Left cardiac atrium (tissue), 4 donors: ENCODE measurements around the gene ZNRF2. TPM values are rescaled to one million over a fixed set of nuclear protein-coding genes. Genes with fewer than 3 reads are reported as not detected.

ENCODE experiments used
- ATAC-seq, 2 donors: fragments of 200-7000 bp; cut with Tn5 transposase; one replicate each; pipeline ENCODE4 v1.9.1; 2020; ENCODE audit warnings: mild to moderate bottlenecking in 2 of 2, moderate library complexity in 2 of 2
- DNase-seq: peaks from one replicate; pipeline ENCODE4 v3.0.0-alpha.2; 2020
- intact Hi-C, 2 donors: fragments of 100-400 bp; cut with DNase I; formaldehyde crosslinking; loops; one replicate each; pipeline versions ENCODE4 v1.14.1 to v1.15.1; 2022 to 2023
- long read RNA-seq: library from polyadenylated mRNA; unstranded; transcript quantifications from one replicate; pipeline ENCODE4 v2.0.0, GENCODE V29; 2021
- total RNA-seq, 2 donors: library from RNA; stranded (reverse); fragmentation: NEBNext Ultra II Directional; extraction: Animal tissue kit (Norgen Biotek cat#: 25700); gene quantifications; one replicate each; pipeline ENCODE4 v1.2.1, GENCODE V29; 2021
- donor health status: DM: no; HTN: yes; CAD: no.
- donor health status: DM: no; HTN: yes; CAD: no; lungs with severe emphysema.
- donor health status: DM: yes; HTN: yes; CAD: no.
- donor health status: Dilated cardiomyopathy.

Gene ZNRF2
- total RNA-seq = 10 to 100 TPM in 1 of 2 donors, 1 to 10 TPM in 1; 7.7 to 10.2 TPM
- long read RNA-seq = 0 reads

GRCh38 chr7:30284298-30285066 lies at the start of gene ZNRF2:
ZNRF2 (plus strand) TSS chr7:30284597; CDS start chr7:30285358, 761 bp downstream.
- ATAC-seq (peak; percentile 93 to 97), DNase-seq (peak; percentile 99)
- intact Hi-C loops = no loop called here

- ATAC-seq = peak in 1 of 2 donors; percentile 78
- intact Hi-C loops = no loop called here
- no peak for DNase-seq
Measured at GRCh38 chr7:30237271-30237695, 47.1 kb upstream of the ZNRF2 start.

DNA sequence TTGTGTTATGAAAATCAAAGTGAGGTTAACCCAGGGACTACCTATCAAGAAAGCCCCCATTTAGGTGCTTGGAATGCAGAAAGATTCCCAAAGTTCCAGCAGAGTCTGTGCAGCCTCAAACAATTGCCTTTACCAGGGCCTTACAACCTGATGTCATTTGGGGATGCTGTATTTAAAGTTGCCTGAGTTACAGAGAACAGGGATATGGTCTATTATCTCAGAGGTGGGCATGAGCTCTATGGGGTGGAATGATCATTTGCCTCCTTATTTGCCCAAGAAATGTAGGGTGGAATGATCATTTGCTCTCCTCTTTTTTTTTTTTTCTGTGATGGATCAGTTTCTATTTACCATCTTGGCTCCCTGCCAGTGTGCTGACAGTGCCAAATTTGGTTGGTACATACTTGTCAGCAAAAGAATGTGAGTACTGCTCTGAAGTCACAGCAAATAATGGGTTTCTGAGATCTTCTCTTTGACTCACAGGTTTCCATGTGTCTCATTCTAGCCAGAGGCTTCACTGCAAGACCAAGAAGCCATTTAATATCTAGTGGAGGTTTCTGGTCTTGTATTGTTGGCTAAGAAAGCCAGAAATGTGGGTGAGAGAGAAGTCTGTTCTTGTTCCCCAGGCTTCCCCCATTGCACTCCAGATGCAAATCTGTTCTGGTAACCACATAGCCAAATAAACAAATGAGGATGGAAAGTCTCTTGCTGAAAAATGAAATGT lies 45.5 kb upstream of the ZNRF2 start:
- DNase-seq (peak; percentile 45), ATAC-seq (peak in 1 of 2 donors; percentile 66)
- intact Hi-C loops = no loop called here

- intact Hi-C loops = loop anchor here in 1 of 2 donors (10.0 kb wide), 1 partner anchor 65 kb away; no protein-coding TSS in a partner anchor
- DNase-seq (no peak), ATAC-seq (peak; percentile 55 to 92)
Measured at GRCh38 chr7:30240106-30240800, 44.1 kb upstream of the ZNRF2 start.

- intact Hi-C loops = loop anchor here in 1 of 2 donors (10.0 kb wide), 1 partner anchor 67 kb away; no protein-coding TSS in a partner anchor
- no peak for ATAC-seq
- no peak for DNase-seq
Measured at GRCh38 chr7:30241767-30242166, 42.6 kb upstream of the ZNRF2 start.

DNA sequence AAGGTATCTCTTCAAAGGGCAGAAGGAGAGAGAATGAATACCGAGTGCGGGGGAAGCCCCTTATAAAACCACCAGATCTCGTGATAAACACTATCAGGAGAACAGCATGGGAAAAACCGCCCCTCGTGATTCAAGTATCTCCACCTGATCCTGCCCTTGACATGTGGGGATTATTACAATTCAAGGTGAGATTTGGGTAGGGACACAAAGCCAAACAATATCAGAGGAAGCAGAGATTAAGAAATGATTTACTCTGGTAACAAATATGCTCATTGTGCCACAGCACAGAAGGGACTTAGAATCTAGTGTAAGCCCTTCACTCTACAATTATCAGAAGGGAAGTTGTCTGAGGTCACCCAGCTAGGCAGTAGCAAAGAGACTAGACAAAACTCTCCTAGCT lies 40.1 kb upstream of the ZNRF2 start:
- DNase-seq (no peak), ATAC-seq (no peak)
- intact Hi-C loops = loop anchor here in 1 of 2 donors (10.0 kb wide), 1 partner anchor 70 kb away; no protein-coding TSS in a partner anchor

GRCh38 chr7:30245913-30246312 lies 38.5 kb upstream of the ZNRF2 start:
- no peak for DNase-seq
- ATAC-seq = no peak
- intact Hi-C loops = loop anchor here in 1 of 2 donors (10.0 kb wide), 1 partner anchor 71 kb away; no protein-coding TSS in a partner anchor

- ATAC-seq = peak; percentile 38 to 51
- DNase-seq = no peak
- intact Hi-C loops = loop anchor here in 1 of 2 donors (10.0 kb wide), 1 partner anchor 72 kb away; no protein-coding TSS in a partner anchor
Measured at GRCh38 chr7:30246392-30246791, 38.0 kb upstream of the ZNRF2 start.

GRCh38 chr7:30247541-30248401 lies 36.6 kb upstream of the ZNRF2 start:
- no peak for DNase-seq
- intact Hi-C loops = loop anchor here in 1 of 2 donors (10.0 kb wide), 1 partner anchor 73 kb away; no protein-coding TSS in a partner anchor
- no peak for ATAC-seq

- DNase-seq (no peak), ATAC-seq (peak in 1 of 2 donors; percentile 25)
- intact Hi-C loops = loop anchor here in 1 of 2 donors (10.0 kb wide), 1 partner anchor 75 kb away; no protein-coding TSS in a partner anchor
Measured at GRCh38 chr7:30249316-30249715, 35.1 kb upstream of the ZNRF2 start.

DNA sequence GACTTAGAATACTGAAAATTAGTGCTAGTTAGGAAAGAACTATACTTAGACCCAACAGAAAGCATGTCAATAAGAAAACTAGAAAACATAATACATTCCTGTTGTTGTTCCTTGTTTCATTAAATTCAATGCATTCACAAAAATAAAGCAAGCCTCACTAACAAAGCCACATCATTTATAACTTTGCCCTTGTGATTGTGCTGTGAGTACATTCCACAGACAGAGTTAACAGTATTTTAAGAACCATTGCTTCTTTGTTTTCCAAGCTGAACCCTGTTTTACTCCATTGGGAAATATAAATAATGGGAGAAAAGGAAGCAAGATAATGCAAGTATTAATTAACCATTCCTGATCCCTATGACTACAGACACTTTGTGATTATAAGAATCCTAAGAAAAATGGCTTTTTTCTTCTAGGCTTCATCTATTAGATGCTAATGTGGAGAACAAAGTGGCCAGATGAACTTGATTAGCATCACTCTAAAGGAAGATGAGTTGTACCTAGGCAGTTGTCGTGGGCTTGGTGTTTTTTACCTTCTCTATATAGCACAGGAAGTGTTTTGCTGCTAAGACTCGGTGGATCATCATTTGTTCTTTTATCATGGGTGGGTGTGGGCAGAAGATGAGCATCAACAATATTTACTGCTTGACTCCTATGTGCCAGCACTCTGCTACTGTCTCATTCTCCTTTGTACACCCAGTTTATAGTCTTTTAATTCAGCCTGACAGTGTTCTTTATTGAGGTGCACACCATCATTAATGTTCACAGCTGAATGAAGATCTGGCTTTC lies 34.2 kb upstream of the ZNRF2 start:
- ATAC-seq (no peak), DNase-seq (no peak)
- intact Hi-C loops = loop anchor here in 1 of 2 donors (10.0 kb wide), 1 partner anchor 75 kb away; no protein-coding TSS in a partner anchor

GRCh38 chr7:30251708-30252329 lies 32.6 kb upstream of the ZNRF2 start:
- intact Hi-C loops = no loop called here
- ATAC-seq = no peak

GRCh38 chr7:30252885-30253795 lies 31.3 kb upstream of the ZNRF2 start:
- DNase-seq = peak; percentile 70
- ATAC-seq = peak; percentile 95
- intact Hi-C loops = no loop called here

More at GRCh38 chr7:30251708-30252329, 32.6 kb upstream of the ZNRF2 start:
- DNase-seq = no peak

DNA sequence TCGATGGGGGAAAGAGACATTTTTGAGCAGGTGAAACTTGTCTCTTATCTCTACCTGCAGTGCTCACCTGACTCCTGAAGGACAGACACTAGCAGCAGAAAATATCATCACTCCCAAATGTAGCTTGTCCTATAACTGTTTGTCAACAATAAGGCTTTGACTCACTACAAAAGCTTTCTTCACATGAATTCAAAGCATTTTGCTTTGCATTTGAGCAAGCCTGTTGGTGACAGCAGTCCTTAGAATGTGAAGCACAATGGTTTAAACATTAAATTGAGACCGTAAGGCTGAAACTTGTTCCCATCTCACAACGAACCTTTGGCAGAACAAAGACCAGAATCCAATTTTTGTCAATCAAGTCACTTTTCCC lies 30.6 kb upstream of the ZNRF2 start:
- intact Hi-C loops = no loop called here
- no peak for ATAC-seq
- no peak for DNase-seq

DNA sequence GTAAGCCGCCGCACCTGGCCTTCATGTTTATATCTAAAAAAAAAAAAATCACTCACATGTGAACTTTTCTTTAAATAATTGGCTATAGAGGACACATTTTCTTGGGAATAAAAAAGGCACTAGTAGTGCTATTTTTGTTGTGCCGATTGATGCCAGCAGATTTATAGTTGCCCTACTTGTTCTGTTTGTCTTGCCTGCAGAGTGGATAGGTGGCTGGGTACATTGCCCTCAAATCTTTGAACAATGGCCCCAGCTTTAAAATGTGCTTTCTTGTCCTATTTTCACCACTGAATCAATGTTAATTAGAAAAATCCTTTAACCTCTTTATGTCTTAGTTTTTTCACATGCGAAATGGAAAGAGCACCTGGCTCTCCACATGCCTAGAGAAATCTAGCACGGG lies 30.1 kb upstream of the ZNRF2 start:
- ATAC-seq = no peak
- DNase-seq = no peak
- intact Hi-C loops = no loop called here

DNA sequence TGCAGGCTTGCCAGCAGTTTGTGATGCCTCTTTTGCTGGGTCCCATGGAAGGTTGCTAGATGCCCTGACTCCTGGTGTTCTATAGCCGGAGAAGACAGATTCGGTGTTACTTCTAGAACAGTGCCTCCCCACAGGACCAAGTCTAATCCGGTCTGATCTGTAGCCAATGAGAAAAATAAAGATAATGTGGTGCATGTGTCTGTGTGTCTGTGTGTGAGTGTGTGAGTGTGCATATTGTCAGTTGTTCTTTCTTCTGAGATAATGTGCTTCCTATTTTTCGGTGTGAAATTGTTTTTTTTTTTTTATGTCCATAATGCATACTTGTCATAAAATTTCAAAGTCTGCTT lies 29.7 kb upstream of the ZNRF2 start:
- DNase-seq (no peak), ATAC-seq (no peak)
- intact Hi-C loops = no loop called here
